ENCODE data around the gene CIZ1. TPM values are rescaled to one million over a fixed set of nuclear protein-coding genes. Genes with fewer than 3 reads are reported as not detected.

CIZ1 gene
- total and polyA plus RNA-seq, 10 of the 15 experiments (the other 5 are each of a cell fraction or from before 2014, with no cell fraction given): 1.8 to 91.6 (median 35.4) TPM

- no peak for TF ChIP-seq ZBTB40 (IDR thresholded peaks at IDR 0.05; ENCODE audit: borderline replicate concordance)
- peak; percentile 68 to 86 for TF ChIP-seq BHLHE40 (IDR thresholded peaks at IDR 0.05; ENCODE audit: borderline replicate concordance in 1 of 2, low read depth in 2 of 2, low read length in 1 of 2)
- peak; percentile 37 for TF ChIP-seq RUNX3 (IDR thresholded peaks at IDR 0.05; ENCODE audit: low read length)
- TF ChIP-seq CHD1 (IDR thresholded peaks at IDR 0.05; ENCODE audit: low read depth, low read length): no peak
- no peak for TF ChIP-seq STAT3 (IDR thresholded peaks at IDR 0.05; ENCODE audit: low read depth, low read length)
- peak in 1 of 2 experiments; percentile 24; a peak in 1 of 4 replicates for TF ChIP-seq IKZF2 (IDR thresholded peaks at IDR 0.05)
Measured at GRCh38 chr9:128125580-128126354, 65.6 kb downstream of the CIZ1 start (continued).
